HUES64 (cell line): Measurements from ENCODE around the gene TLR9. TPM values are rescaled to one million over a fixed set of nuclear protein-coding genes. Genes with fewer than 3 reads are reported as not detected.
"Not testable (repeated sequence)": the region's sequence is repeated elsewhere in the genome, so short reads cannot be mapped to it uniquely, and the experiment has no call there.

Experiments
- H3K27ac ChIP-seq: 2 replicates; pipeline ENCODE4 v1.7.0; 2013; ENCODE audit warnings: low read depth, low read length, inconsistent platforms
- H3K27me3 ChIP-seq: 2 replicates; pipeline ENCODE4 v1.6.1; 2013; ENCODE audit warnings: mild to moderate bottlenecking, low read length; ENCODE audit not compliant: insufficient read depth
- H3K36me3 ChIP-seq: 2 replicates; pipeline ENCODE4 v1.6.1; 2013; ENCODE audit warnings: mild to moderate bottlenecking, low read length; ENCODE audit not compliant: insufficient read depth
- H3K4me1 ChIP-seq: 2 replicates; pipeline ENCODE4 v1.6.1; 2013; ENCODE audit warnings: mild to moderate bottlenecking, low read length, moderate library complexity; ENCODE audit not compliant: insufficient read depth
- H3K4me3 ChIP-seq: 2 replicates; pipeline ENCODE4 v1.5.1; 2013; ENCODE audit warnings: mild to moderate bottlenecking, low read length, moderate library complexity
- H3K9ac ChIP-seq: 2 replicates; pipeline ENCODE4 v1.6.1; 2013; ENCODE audit warnings: mild to moderate bottlenecking, low read depth, low read length
- H3K9me3 ChIP-seq: 2 replicates; pipeline ENCODE4 v1.6.1; 2013; ENCODE audit warnings: low read depth, low read length; ENCODE audit not compliant: insufficient read depth
- whole genome bisulfite sequencing: fragments of 150-250, 120-280 bp; methylation state at CpG from one replicate; pipeline ENCODE4 v1.1.7; 2013; ENCODE audit warnings: missing lambda C conversion rate; 5-methylcytosine and 5-hydroxymethylcytosine counted together
- polyA plus RNA-seq, 2 experiments: library from polyadenylated mRNA; stranded (reverse); fragments of 50-300 nt; gene quantifications; one replicate each; pipeline ENCODE4 v1.2.3, GENCODE V29; 2013

The TLR9 gene
- not detected for polyA plus RNA-seq (2013, experiment 1 of 2)
- polyA plus RNA-seq (2013, experiment 2 of 2): not detected

DNA sequence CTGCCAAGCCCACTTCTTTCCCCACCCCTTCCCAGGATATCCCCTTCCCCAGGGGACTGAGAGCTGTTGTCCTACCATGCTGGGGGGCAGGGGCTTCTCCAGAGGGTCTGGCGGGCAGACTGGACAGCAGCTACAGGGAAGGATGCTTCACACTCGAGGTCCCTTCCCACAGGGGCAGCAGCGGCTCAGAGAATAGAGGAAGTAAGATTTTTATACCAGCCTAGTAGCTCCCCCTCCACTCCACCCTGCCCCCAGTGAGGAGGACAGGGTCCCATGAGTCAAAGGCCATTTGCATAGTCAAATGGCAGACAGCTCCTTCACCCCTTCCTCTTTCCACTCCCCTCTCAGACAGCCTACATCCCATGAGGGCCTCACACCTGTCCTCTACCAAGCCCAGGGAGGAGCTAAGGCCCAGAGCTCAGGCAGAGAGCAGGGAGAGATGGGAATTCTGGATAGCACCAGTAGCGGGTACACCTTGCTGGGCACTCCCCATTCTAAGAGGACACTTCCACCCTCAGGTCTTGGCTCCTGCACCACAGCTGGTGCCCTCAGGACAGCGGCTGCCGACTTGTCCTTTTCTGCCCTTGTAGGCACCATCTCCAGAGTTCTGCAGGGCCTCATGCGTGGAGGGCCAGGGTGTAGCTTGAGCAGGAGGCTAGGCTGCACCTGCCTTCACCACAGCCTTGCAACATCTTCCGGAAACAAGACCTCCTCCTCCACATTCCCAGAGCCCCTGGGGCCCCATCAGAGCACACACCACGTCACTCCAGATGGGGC is at the start of gene TLR9:
Gene TLR9, minus strand, starts transcription at position 194 of the 777 bp plus-strand sequence. Its CDS starts 116 bp downstream, at position 78.
- peaks cover 22% of the 10 kb centered on the region for H3K36me3 ChIP-seq
- no peak within 1 kb of the TSS for H3K9ac ChIP-seq
- 84% methylated on average over 8 of the region's 9 CpGs for WGBS
- H3K27ac ChIP-seq: no peak within 1 kb of the TSS
- H3K27me3 ChIP-seq: no peaks in the 10 kb centered on the region
- no peaks in the 10 kb centered on the region for H3K4me1 ChIP-seq
- no peak within 1 kb of the TSS for H3K4me3 ChIP-seq
- H3K9me3 ChIP-seq: no peaks in the 10 kb centered on the region

- H3K4me1 ChIP-seq, H3K9ac ChIP-seq, H3K9me3 ChIP-seq, H3K4me3 ChIP-seq, H3K27ac ChIP-seq, H3K27me3 ChIP-seq: not testable (repeated sequence)
- peaks cover 40% of the 10 kb centered on the region for H3K36me3 ChIP-seq
- 96% methylated on average over 18 of the region's 18 CpGs for WGBS
Observed at GRCh38 chr3:52274781-52275180, 49.3 kb upstream of the TLR9 start.

GRCh38 chr3:52272831-52273230 is 47.4 kb upstream of the TLR9 start:
- Histone ChIP-seq H3K4me3 (no peak overlapping the region), H3K9me3 (no peaks in the 10 kb centered on the region), H3K4me1 (peaks cover 6% of the 10 kb centered on the region; the same call in 1 of the 2 replicates), H3K9ac (no peak overlapping the region), H3K27ac (no peak overlapping the region), H3K27me3 (no peaks in the 10 kb centered on the region), H3K36me3 (peaks cover 59% of the 10 kb centered on the region)
- 94% methylated on average over 3 of the region's 3 CpGs for WGBS

GRCh38 chr3:52272172-52272571 is 46.7 kb upstream of the TLR9 start:
- not testable (repeated sequence) for H3K4me1 ChIP-seq, H3K27me3 ChIP-seq, H3K9me3 ChIP-seq, H3K4me3 ChIP-seq, H3K9ac ChIP-seq, H3K27ac ChIP-seq
- WGBS: 95% methylated on average over 9 of the region's 9 CpGs
- H3K36me3 ChIP-seq: peaks cover 65% of the 10 kb centered on the region

DNA sequence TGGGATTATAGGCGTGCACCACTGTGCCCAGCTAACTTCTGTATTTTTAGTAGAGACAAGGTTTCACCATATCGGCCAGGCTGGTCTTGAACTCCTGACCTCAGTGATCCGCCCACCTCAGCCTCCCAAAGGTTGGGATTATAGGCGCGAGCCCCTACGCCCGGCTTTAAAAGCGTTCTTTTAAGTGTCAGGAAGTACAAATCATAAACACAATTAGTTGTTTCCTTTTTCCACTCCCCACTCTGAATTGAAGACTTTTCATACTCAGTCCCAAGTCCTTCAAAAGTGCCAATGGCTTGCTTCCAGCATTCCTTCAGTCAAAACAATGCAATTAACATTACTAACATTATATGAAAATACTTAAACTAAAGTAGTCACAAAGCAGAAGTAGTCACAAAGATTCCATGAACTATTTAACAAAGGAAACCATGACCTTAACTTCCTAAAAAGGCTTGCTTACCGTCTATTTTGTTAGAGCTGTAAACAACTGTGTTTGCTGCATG is 44.9 kb upstream of the TLR9 start:
- Histone ChIP-seq H3K27ac (no peak overlapping the region), H3K4me1 (no peaks in the 10 kb centered on the region), H3K36me3 (peaks cover 83% of the 10 kb centered on the region), H3K9me3 (no peaks in the 10 kb centered on the region), H3K4me3 (no peak overlapping the region), H3K27me3 (no peaks in the 10 kb centered on the region), H3K9ac (no peak overlapping the region)
- WGBS: 97% methylated on average over 9 of the region's 9 CpGs

DNA sequence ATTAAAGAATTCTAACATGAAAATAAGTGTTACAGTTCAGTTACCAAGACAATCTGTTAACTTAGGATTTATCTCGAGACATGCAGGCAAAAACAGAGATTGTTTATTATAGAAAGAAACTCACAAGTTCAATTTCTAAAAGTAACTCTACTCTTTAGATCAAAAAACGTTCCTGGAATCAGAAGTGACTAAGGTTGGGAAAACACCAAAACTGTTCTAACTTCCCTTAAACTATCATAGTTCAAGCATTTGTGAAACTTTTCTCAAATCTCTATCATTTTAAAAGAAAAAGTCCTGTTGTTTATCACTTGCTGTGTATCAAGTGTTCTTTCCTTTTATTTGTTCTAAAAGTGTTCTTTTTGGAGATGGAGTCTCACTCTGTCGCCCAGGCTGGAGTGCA is 44.3 kb upstream of the TLR9 start:
- WGBS: 90% methylated on average over 2 of the region's 3 CpGs
- Histone ChIP-seq H3K9me3 (no peaks in the 10 kb centered on the region), H3K4me1 (no peaks in the 10 kb centered on the region), H3K9ac (no peak overlapping the region), H3K36me3 (peaks cover 86% of the 10 kb centered on the region), H3K27ac (no peak overlapping the region), H3K27me3 (no peaks in the 10 kb centered on the region), H3K4me3 (no peak overlapping the region)

DNA sequence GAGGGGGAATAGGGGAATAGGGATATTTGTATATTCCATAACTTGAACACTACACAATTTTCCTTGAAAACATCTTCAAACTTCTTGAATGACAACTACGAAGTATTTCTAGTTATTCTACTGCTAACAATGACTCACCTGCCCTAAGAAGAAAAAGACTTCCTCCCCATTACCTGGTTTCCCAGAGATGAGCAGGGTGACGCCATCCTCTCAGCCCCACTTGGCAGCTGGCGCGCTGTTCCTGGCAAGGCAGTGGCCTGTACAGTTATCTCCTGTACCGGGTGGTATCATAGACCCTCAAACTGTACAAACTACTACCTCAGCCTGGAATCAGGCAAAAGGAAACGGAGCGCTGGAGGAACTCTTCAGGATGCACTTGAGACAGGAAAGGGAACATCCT is 42.6 kb upstream of the TLR9 start:
- 96% methylated on average over 7 of the region's 7 CpGs for WGBS
- no peak overlapping the region for H3K4me3 ChIP-seq
- H3K36me3 ChIP-seq: peaks cover 92% of the 10 kb centered on the region
- no peak overlapping the region for H3K9ac ChIP-seq
- H3K27me3 ChIP-seq: no peaks in the 10 kb centered on the region
- H3K9me3 ChIP-seq: no peaks in the 10 kb centered on the region
- no peaks in the 10 kb centered on the region for H3K4me1 ChIP-seq
- no peak overlapping the region for H3K27ac ChIP-seq

DNA sequence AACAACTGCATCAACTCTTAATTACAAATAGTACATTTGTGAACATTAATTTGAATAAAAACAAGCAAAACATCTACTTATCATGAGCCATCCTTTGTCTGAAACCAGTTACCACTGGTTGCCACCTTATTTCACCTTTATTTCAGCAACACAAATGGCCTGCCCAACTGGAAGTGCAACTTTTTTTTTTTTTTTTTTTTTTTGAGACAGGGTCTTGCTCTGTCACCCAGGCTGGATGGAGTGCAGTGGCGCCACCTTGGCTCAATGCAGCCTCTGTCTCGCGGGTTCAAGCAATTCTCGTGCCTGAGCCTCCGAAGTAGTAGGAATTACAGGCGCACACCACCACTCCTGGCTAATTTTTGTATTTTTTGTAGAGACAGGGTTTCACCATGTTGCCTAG is 39.9 kb upstream of the TLR9 start:
- H3K27me3 ChIP-seq: no peaks in the 10 kb centered on the region
- H3K4me1 ChIP-seq: no peaks in the 10 kb centered on the region
- H3K9ac ChIP-seq: no peak overlapping the region
- H3K36me3 ChIP-seq: peaks cover 99% of the 10 kb centered on the region
- 96% methylated on average over 6 of the region's 6 CpGs for WGBS
- H3K27ac ChIP-seq: no peak overlapping the region
- no peaks in the 10 kb centered on the region for H3K9me3 ChIP-seq
- no peak overlapping the region for H3K4me3 ChIP-seq

GRCh38 chr3:52262447-52262846 is 37.0 kb upstream of the TLR9 start:
- no peak overlapping the region for H3K9ac ChIP-seq
- H3K36me3 ChIP-seq: peaks cover 99% of the 10 kb centered on the region
- H3K9me3 ChIP-seq: no peaks in the 10 kb centered on the region
- H3K27ac ChIP-seq: no peak overlapping the region
- H3K4me3 ChIP-seq: no peak overlapping the region
- H3K27me3 ChIP-seq: no peaks in the 10 kb centered on the region
- H3K4me1 ChIP-seq: no peaks in the 10 kb centered on the region

GRCh38 chr3:52259448-52259847 is 34.0 kb upstream of the TLR9 start:
- Histone ChIP-seq H3K9me3 (no peaks in the 10 kb centered on the region), H3K4me1 (no peaks in the 10 kb centered on the region), H3K27me3 (no peaks in the 10 kb centered on the region), H3K36me3 (peaks cover 98% of the 10 kb centered on the region), H3K4me3 (no peak overlapping the region), H3K27ac (no peak overlapping the region), H3K9ac (no peak overlapping the region)
- 95% methylated on average over 4 of the region's 4 CpGs for WGBS

DNA sequence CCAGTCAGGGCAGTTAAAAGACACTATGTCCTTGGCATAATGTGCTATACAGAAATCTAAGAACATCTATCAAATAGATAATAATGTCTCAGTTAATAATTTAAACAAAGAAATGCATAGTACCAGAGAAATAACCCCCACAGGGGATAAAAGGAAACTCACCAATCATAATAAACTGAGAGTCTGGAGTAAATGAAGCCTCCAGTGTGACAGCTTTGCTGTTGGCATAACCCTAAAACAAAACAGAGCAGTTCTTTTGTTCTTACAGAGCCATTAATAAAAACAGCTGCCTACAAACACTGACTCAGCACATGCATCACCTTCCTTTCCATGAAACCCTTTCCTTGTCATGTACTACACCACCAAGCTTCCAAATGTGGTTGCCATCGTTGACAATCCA is 33.6 kb upstream of the TLR9 start:
- no peaks in the 10 kb centered on the region for H3K4me1 ChIP-seq
- no peak overlapping the region for H3K27ac ChIP-seq
- H3K4me3 ChIP-seq: no peak overlapping the region
- no peaks in the 10 kb centered on the region for H3K9me3 ChIP-seq
- no peaks in the 10 kb centered on the region for H3K27me3 ChIP-seq
- WGBS: 94% methylated on average over 1 of the region's 1 CpG
- no peak overlapping the region for H3K9ac ChIP-seq
- peaks cover 98% of the 10 kb centered on the region for H3K36me3 ChIP-seq
